Ascending aorta (tissue), 2 donors: ENCODE data around the gene FSTL4. TPM values are rescaled to one million over a fixed set of nuclear protein-coding genes. Genes with fewer than 3 reads are reported as not detected.

Experiments used
- DNase-seq, 2 donors: peaks; one replicate each; pipeline ENCODE4 v3.0.0-alpha.2; 2019; ENCODE audit warnings: low spot score in 2 of 2
- H3K27ac ChIP-seq, 2 donors: fragments of 200-600 bp; sonication (generic); one replicate each; pipeline ENCODE4 v1.5.1; 2016 to 2017; ENCODE audit warnings: mild to moderate bottlenecking in 1 of 2
- H3K27me3 ChIP-seq: fragments of 200-600 bp; sonication (generic); one replicate; pipeline ENCODE4 v1.5.1; 2017
- H3K36me3 ChIP-seq, 2 donors: fragments of 200-600 bp; sonication (generic); one replicate each; pipeline ENCODE4 v1.5.1; 2016
- H3K4me1 ChIP-seq, 2 donors: fragments of 200-600 bp; sonication (generic); one replicate each; pipeline ENCODE4 v1.5.1; 2016 to 2017; ENCODE audit warnings: mild to moderate bottlenecking in 1 of 2
- H3K4me3 ChIP-seq, 2 donors: fragments of 200-600 bp; sonication (generic); one replicate each; pipeline ENCODE4 v1.5.1; 2016 to 2017; ENCODE audit warnings: mild to moderate bottlenecking in 1 of 2
- H3K9me3 ChIP-seq, 2 donors: fragments of 200-600 bp; sonication (generic); one replicate each; pipeline ENCODE4 v1.5.1; 2016
- intact Hi-C: fragments of 100-400 bp; cut with DNase I; formaldehyde crosslinking; loops from one replicate; pipeline ENCODE4 v1.15.1; 2023
- total RNA-seq: library from RNA; depleted of rRNA; stranded (reverse); fragments of >200 nt; gene quantifications from one replicate; pipeline ENCODE4 v1.1.0, GENCODE V29; 2016
- TF ChIP-seq, protein P1 (sequence below), 3 experiments: fragments of 200-600 bp in 2 of 3; fragments of 450-650 bp in 1 of 3; sonication (generic) in 2 of 3; IDR thresholded peaks; one replicate each; pipeline ENCODE4 v1.5.1; 2016 to 2019; ENCODE audit warnings: antibody characterized with exemption in 3 of 3, mild to moderate bottlenecking in 1 of 3, moderate library complexity in 1 of 3

FSTL4 gene
- total RNA-seq, 1 donor from 2014 or later = 0.11 TPM

DNA sequence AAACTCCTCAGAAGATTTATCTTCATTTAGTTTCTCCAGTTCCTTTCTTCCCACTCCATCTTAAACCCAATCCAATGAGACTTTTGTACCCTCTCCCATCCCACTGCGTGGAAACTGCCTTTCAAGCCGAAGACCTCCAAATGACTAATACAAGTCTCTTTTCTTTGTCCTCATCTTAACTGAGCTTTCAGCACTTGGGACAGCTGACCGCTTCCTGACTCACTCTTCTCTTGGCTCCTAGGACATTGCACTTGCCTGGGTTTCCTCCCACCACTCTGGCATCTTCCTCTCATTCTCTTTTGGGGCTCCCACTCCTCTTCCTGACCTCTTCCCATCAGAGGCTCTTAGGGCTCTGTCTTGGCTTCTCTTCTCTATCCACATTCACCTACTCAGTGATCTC lies 316.8 kb downstream of the FSTL4 start:
- Histone ChIP-seq H3K4me1 (no peaks in the 10 kb centered on the region), H3K4me3 (no peak overlapping the region), H3K27me3 (no peaks in the 10 kb centered on the region), H3K36me3 (no peaks in the 10 kb centered on the region), H3K9me3 (no peaks in the 10 kb centered on the region), H3K27ac (no peak overlapping the region)
- DNase-seq = no peak
- intact Hi-C loops = no loop called here
- TF ChIP-seq, protein P1, sequence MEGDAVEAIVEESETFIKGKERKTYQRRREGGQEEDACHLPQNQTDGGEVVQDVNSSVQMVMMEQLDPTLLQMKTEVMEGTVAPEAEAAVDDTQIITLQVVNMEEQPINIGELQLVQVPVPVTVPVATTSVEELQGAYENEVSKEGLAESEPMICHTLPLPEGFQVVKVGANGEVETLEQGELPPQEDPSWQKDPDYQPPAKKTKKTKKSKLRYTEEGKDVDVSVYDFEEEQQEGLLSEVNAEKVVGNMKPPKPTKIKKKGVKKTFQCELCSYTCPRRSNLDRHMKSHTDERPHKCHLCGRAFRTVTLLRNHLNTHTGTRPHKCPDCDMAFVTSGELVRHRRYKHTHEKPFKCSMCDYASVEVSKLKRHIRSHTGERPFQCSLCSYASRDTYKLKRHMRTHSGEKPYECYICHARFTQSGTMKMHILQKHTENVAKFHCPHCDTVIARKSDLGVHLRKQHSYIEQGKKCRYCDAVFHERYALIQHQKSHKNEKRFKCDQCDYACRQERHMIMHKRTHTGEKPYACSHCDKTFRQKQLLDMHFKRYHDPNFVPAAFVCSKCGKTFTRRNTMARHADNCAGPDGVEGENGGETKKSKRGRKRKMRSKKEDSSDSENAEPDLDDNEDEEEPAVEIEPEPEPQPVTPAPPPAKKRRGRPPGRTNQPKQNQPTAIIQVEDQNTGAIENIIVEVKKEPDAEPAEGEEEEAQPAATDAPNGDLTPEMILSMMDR (IDR thresholded peaks at IDR 0.05) = no peak

DNA sequence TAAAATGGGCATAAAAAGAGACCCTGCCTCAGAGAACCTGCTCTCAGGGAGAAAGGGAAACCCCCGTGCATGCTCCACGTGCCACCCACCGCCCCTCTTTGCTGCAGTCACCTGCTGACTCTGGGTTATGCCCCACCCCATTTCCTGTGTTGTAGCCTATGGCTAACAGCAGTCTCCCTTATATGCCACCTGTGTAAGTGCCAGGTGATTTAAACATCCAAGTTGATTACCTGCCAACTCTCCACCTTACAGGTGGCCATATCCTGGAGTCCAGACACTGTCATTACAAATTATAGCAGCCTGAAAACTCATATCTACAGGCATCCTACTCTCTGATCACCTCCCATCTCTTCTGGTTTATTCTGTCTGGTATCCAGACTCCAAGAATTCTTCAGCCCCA lies 318.0 kb downstream of the FSTL4 start:
- Histone ChIP-seq H3K9me3 (no peaks in the 10 kb centered on the region), H3K36me3 (no peaks in the 10 kb centered on the region), H3K27ac (no peak overlapping the region), H3K27me3 (no peaks in the 10 kb centered on the region), H3K4me1 (no peaks in the 10 kb centered on the region), H3K4me3 (no peak overlapping the region)
- intact Hi-C loops = no loop called here
- DNase-seq = no peak
- TF ChIP-seq, protein P1 (IDR thresholded peaks at IDR 0.05) = no peak

DNA sequence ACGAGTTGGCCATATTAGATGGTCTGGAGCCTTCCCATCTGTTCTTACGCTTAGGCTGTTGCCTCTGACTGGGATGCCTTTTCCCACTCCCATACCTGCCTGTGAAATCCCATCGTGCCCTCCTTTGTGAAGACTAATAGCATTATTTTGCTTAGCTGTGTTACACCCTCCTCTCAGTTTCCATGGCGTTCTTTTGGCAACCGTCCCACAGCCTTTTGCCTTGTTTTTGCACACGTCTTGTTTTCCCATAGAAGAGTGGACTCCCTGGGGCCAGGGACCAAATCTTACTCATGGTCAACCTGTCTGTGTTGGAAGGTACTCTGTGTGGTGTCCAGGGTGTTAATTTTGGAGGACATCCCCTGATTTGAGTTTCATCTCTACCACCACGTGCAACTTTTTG lies 318.4 kb downstream of the FSTL4 start:
- intact Hi-C loops = no loop called here
- TF ChIP-seq, protein P1 (IDR thresholded peaks at IDR 0.05) = no peak
- H3K27me3 ChIP-seq = no peaks in the 10 kb centered on the region
- no peaks in the 10 kb centered on the region for H3K36me3 ChIP-seq
- H3K4me1 ChIP-seq = no peaks in the 10 kb centered on the region
- no peak overlapping the region for H3K27ac ChIP-seq
- DNase-seq = no peak
- H3K9me3 ChIP-seq = no peaks in the 10 kb centered on the region
- H3K4me3 ChIP-seq = no peak overlapping the region

DNA sequence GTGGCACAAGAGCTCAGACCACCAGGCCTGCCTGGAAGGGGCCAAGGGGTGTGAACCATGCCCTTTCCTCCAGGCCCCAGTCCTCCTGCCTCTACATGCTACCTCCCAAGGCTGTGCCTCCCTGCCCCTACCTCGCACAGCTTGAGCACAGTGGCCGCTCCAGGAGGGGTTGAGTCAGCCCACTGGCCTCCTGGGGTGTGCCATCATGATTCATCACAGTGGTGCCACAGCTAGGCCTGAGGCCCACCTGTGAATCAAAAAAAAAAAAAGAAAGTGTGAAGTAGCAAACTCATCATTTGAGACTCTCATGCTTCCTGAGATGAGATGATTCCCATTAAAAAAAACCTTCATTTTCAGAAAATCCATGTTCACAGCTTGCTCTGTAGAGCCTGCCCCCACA lies 320.0 kb downstream of the FSTL4 start:
- Histone ChIP-seq H3K27ac (no peak overlapping the region), H3K4me1 (no peaks in the 10 kb centered on the region), H3K9me3 (no peaks in the 10 kb centered on the region), H3K36me3 (no peaks in the 10 kb centered on the region), H3K27me3 (no peaks in the 10 kb centered on the region), H3K4me3 (no peak overlapping the region)
- intact Hi-C loops = no loop called here
- DNase-seq = no peak
- TF ChIP-seq, protein P1 (IDR thresholded peaks at IDR 0.05) = no peak

DNA sequence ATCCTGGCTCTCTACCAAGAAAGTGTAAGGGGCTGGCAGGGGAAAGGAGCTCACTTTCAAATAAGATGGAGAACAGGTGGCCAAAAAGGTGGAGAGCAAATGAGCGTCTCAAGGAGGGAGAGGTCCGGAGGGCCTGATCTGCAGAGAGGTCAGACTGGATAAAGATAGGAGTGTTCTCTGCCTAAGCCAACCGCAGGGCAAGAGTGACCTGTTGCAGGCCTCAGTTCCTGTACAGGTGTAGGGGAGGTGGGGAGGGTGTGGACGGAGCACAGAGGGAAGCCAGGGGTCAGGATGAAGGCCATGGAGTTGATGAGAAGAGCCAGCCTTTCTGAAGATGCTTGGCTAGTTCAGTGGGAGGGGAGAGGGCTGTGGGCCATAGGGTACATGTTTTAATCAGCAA lies 320.8 kb downstream of the FSTL4 start:
- Histone ChIP-seq H3K36me3 (no peaks in the 10 kb centered on the region), H3K9me3 (no peaks in the 10 kb centered on the region), H3K4me1 (no peaks in the 10 kb centered on the region), H3K27ac (no peak overlapping the region), H3K4me3 (no peak overlapping the region), H3K27me3 (no peaks in the 10 kb centered on the region)
- TF ChIP-seq, protein P1 (IDR thresholded peaks at IDR 0.05) = no peak
- no peak for DNase-seq
- intact Hi-C loops = no loop called here

DNA sequence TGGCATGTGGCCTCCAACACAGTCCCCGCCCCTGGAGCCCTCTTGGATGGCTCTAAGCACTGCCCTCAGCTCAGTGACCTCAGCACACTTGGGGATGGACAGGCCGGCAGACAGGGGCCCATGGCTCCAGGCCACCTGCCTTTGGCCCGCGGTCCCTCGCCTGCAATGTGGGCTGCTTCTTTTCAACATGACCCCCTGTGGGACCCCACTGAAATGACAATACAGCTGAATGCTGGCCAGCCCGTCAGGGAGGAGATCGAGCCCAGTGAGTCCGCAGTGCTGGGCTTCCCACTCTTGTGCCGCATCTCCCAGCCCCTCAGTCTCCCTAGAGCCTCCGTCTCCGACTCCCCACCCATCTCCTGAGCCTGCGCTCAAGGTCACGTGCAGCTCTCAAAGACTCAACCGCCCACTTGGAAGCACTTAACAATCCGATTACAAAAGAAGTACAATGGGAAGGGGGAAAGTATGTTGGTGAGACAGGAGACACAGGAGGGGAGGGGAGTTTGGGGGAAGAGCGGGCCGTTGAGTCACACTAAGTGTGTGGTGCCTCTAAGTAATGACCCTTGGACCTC lies 321.6 kb downstream of the FSTL4 start:
- Histone ChIP-seq H3K9me3 (no peaks in the 10 kb centered on the region), H3K4me1 (no peaks in the 10 kb centered on the region), H3K4me3 (no peak overlapping the region), H3K27ac (no peak overlapping the region), H3K27me3 (no peaks in the 10 kb centered on the region), H3K36me3 (no peaks in the 10 kb centered on the region)
- DNase-seq = no peak
- intact Hi-C loops = no loop called here
- TF ChIP-seq, protein P1 (IDR thresholded peaks at IDR 0.05) = no peak
